Measurements from ENCODE around the gene RALB.

Gene RALB

DNA sequence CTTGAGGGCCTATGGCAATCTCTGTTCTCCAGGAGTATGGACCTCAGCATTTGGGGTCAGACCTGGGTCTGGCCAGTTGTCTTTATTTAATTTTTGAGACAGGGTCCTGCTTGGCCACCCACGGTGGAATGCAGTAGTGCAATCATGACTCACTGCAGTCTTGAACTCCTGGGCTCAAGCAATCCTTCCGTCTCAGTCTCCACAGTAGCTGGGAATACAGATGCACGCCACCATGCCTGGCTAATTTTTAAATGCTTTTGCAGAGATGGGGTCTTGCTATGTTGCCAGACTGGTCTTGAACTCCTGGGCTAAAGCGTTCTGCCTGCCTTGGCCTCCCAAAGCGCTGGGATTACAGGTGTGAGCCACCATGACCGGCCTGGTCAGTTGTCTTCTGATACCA is 46.9 kb downstream of the RALB start:
- TF ChIP-seq, protein P1, sequence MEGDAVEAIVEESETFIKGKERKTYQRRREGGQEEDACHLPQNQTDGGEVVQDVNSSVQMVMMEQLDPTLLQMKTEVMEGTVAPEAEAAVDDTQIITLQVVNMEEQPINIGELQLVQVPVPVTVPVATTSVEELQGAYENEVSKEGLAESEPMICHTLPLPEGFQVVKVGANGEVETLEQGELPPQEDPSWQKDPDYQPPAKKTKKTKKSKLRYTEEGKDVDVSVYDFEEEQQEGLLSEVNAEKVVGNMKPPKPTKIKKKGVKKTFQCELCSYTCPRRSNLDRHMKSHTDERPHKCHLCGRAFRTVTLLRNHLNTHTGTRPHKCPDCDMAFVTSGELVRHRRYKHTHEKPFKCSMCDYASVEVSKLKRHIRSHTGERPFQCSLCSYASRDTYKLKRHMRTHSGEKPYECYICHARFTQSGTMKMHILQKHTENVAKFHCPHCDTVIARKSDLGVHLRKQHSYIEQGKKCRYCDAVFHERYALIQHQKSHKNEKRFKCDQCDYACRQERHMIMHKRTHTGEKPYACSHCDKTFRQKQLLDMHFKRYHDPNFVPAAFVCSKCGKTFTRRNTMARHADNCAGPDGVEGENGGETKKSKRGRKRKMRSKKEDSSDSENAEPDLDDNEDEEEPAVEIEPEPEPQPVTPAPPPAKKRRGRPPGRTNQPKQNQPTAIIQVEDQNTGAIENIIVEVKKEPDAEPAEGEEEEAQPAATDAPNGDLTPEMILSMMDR (IDR thresholded peaks at IDR 0.05; ENCODE audit: low read depth, low read length) = no peak
- DNase-seq (ENCODE audit: extremely low read depth, low read depth) = no peak

DNA sequence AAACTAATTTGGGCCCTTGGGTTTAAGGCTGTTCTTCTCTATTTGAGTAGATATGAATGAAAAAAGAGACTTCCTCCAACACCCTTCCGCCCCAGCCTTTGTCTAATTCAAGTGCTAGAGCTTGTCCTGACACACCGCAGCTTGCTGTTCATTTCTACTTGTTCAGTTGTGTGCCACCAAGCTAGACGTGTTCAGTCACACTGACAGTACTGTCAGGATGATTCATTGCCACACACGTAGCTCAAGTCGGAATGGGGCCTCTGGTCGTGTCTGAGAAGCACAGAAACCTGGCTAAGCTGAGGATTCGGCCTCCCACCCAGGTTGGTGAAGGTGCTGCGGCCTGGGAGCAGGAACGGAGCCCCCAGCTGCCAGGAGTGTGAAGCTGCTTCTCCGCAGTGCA is 47.7 kb downstream of the RALB start:
- no peak for DNase-seq (ENCODE audit: extremely low read depth, low read depth)
- TF ChIP-seq, protein P1 (IDR thresholded peaks at IDR 0.05; ENCODE audit: low read depth, low read length) = no peak

DNA sequence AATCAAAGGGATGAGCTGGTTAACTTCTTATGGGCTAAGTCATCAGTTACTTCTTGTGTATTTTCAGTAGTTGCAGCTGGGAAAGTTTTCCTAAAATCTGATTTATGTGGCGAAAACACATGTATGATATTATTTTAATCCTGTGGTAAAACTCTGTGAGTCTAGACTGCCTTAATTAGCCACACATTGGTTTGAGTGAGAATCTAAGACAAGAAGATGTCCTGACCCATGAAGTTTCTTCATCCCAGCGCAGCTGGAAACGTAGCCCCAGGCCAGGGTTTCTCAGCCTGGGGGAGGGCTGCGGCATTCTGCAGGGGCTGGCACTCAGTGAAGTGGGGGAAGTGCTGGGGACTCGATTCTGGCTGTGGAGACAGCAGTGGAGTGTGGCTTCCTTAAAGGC is 48.6 kb downstream of the RALB start:
- TF ChIP-seq, protein P1 (IDR thresholded peaks at IDR 0.05; ENCODE audit: low read depth, low read length) = no peak
- DNase-seq (ENCODE audit: extremely low read depth, low read depth) = no peak

DNA sequence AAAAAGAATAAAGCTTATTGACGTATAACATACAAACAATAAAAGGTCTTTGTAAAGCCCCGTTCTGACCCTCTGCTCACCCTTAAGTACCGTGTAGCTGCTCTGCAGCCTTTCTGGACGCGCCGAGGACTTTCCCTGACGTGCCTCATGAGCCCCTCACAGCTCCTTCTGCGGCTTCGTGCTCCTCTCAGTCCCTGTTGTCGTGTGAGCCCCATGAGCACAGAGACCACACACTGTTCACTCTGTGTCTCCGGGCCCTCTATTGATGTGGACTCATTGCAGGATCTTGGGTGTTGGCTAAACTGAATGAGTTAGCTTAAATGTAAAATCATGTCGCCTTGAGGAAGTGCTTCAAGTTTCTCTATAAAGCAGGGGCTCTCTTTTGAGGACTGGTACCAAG is 49.6 kb downstream of the RALB start:
- TF ChIP-seq, protein P1 (IDR thresholded peaks at IDR 0.05; ENCODE audit: low read depth, low read length) = no peak
- no peak for DNase-seq (ENCODE audit: extremely low read depth, low read depth)

DNA sequence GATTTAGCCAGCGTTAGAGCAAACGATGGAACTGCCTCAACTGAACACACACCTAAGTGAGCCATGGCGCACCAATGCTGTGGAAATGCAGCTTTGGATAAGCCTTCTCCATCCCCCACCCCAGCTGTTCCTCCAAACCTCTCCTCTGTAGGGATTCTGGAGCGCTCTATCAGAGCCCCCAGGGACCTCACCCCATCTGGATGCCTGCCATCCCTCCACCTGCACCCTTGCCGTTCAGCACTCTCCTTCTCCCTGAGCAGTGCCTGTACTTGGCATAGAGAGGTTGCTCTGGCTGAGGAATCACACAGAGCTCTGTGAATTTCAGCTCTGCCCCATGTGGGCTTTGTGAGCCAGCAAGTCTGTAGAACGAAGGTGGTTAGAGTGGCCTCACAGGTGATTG is 50.5 kb downstream of the RALB start:
- no peak for DNase-seq (ENCODE audit: extremely low read depth, low read depth)
- TF ChIP-seq, protein P1 (IDR thresholded peaks at IDR 0.05; ENCODE audit: low read depth, low read length) = no peak

DNA sequence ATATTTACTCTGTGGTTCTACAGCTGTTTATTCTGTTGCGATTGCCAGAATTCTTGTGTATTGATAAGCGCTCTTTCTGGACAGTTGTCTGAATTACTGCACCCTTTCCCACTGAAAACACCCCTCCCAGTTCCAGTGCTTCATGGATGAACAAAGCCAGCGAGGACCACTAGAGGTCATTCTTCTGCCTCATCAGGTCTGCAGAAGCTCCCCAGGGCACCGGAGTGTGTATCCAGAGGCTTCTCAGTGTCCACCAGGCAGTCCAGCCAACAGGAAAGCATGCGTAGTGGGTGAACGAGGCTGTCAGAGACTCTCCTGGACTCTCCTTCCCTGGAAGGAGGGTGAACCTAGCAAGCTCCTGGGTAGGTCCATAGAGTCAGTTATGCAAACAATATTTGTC is 52.6 kb downstream of the RALB start:
- TF ChIP-seq, protein P1 (IDR thresholded peaks at IDR 0.05; ENCODE audit: low read depth, low read length) = no peak; the same call in 1 of the 2 replicates
- no peak for DNase-seq (ENCODE audit: extremely low read depth, low read depth)

DNA sequence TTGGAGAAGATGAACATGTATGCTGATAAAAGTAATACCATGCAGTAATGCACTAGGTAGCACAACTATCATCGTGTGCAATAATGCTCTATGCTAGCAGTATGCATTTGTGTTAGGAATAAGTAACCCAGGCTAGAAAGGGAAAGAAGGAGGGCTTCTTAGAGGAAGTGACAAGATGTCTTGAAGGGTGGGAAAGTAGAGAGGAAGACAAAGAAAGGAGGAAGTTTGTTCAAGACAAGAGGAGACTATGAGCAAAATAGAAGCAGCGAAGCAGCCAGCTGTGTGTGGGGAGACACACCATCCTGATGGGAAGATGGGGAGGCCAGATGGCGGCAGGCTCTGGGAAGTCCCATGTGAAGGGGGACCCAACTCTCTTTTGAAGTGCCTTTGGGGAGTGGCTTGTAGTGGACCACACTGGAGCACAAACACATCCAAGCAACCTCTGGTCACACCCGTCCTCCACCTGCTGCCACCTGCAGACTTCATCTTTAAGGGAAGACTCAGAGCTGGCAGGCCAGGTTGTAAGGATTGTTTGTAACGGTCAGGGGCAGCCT is 53.4 kb downstream of the RALB start:
- TF ChIP-seq, protein P1 (IDR thresholded peaks at IDR 0.05; ENCODE audit: low read depth, low read length) = no peak

More for the DNA sequence above, 53.4 kb downstream of the RALB start:
- no peak for DNase-seq (ENCODE audit: extremely low read depth, low read depth)
